ENCODE measurements around the gene PUS10. TPM values are rescaled to one million over a fixed set of nuclear protein-coding genes. Genes with fewer than 3 reads are reported as not detected.

PUS10 gene
- total and polyA plus RNA-seq, 2 experiments from 2014 or later: 6.7 to 7.1 TPM

DNA sequence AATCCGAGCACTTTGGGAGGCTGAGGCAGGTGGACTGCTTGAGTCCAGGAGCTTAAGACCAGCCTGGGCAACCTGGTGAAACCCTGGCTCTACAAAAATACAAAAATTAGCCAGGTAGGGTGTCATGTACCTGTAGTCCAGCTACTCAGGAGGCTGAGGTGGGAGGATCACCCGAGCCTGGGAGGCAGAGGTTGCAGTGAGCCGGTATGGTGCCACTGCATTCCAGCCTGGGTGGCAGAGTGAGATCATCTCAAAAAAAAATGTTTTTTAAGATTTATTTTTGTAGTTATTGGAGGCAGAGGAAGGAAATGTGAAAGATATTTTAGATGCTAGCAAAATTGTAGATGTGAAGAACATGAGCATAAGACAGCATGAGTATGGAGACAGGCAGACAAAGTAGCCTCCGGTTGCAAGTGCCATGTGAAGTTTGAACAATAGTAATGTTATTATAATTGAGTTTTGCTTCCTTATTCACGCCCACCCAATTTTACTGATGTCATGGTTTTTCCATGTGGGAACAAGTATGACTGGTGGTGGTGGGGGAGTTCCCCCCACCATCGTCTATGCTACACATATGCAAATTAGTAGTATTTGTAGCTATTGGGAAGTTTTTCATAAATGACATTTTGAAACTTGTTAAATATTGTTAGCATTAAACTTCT lies 118.7 kb downstream of the PUS10 start:
- Histone ChIP-seq H3K4me1 (ENCODE audit: insufficient read depth) (no peaks in the 10 kb centered on the region), H3K27ac (no peak overlapping the region), H3K4me3 (no peak overlapping the region), H3F3A (ENCODE audit: insufficient read depth) (no peaks in the 10 kb centered on the region), H2AFZ (no peak overlapping the region), H3K79me2 (ENCODE audit: insufficient read depth) (no peaks in the 10 kb centered on the region), H3K36me3 (ENCODE audit: low read depth) (peaks cover 29% of the 10 kb centered on the region; the same call in 1 of the 2 replicates), H3K9me3 (ENCODE audit: low read depth) (no peaks in the 10 kb centered on the region), H3K27me3 (replicated peaks; ENCODE audit: insufficient read depth) (no peaks in the 10 kb centered on the region), H3K4me2 (ENCODE audit: unreplicated experiment) (no peak overlapping the region), H3K9me2 (ENCODE audit: insufficient read depth) (no peaks in the 10 kb centered on the region), H4K20me1 (ENCODE audit: insufficient read depth) (no peaks in the 10 kb centered on the region), H3K9ac (no peak overlapping the region)
- TF ChIP-seq EZH2 (IDR thresholded peaks at IDR 0.05; ENCODE audit: insufficient read depth, poor library complexity, severe bottlenecking) (no peak), EZH2phosphoT487 (IDR thresholded peaks at IDR 0.05; ENCODE audit: insufficient read depth, low read depth) (no peak)
- in situ Hi-C loops (cut with MboI): no loop called here
- no peak for DNase-seq
- 83 to 84% methylated on average over 6 of the region's 6 CpGs for WGBS, 2 experiments (ENCODE audit: low coverage in 1 of 2, low lambda C conversion rate in 2 of 2, missing lambda C conversion rate in 2 of 2)

DNA sequence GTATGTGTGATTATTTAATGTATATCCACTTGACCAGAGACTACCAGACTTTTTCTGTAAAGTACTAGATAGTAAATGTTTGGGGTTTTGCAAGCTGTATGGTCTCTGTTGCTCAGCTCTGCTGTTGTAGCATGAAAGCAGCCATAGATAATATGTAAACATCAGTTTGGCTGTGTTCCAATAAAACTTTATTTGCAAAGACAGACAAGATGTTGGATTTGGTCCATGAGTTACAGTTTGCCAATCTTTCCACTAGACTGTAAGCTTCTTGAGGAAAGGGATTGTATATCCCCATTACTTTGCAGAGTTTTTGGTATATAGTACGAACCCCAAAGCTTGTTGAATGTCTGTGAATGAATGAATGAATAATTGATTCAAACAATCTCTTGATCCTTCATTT lies 119.5 kb downstream of the PUS10 start:
- WGBS, 2 experiments (ENCODE audit: low coverage in 1 of 2, low lambda C conversion rate in 2 of 2, missing lambda C conversion rate in 2 of 2): 100% methylated on average over 1 of the region's 1 CpG
- H3K79me2 ChIP-seq (ENCODE audit: insufficient read depth): no peaks in the 10 kb centered on the region
- no peaks in the 10 kb centered on the region for H3K9me2 ChIP-seq (ENCODE audit: insufficient read depth)
- no peak overlapping the region for H3K4me3 ChIP-seq
- H3K36me3 ChIP-seq (ENCODE audit: low read depth): peaks cover 35% of the 10 kb centered on the region; the same call in 1 of the 2 replicates
- no peak overlapping the region for H2AFZ ChIP-seq
- no peak overlapping the region for H3K4me2 ChIP-seq (ENCODE audit: unreplicated experiment)
- no peaks in the 10 kb centered on the region for H3K4me1 ChIP-seq (ENCODE audit: insufficient read depth)
- no peak overlapping the region for H3K27ac ChIP-seq
- H3K9me3 ChIP-seq (ENCODE audit: low read depth): no peaks in the 10 kb centered on the region
- TF ChIP-seq EZH2 (IDR thresholded peaks at IDR 0.05; ENCODE audit: insufficient read depth, poor library complexity, severe bottlenecking) (no peak), EZH2phosphoT487 (IDR thresholded peaks at IDR 0.05; ENCODE audit: insufficient read depth, low read depth) (no peak)
- DNase-seq: no peak
- no peaks in the 10 kb centered on the region for H3K27me3 ChIP-seq (replicated peaks; ENCODE audit: insufficient read depth)
- H3F3A ChIP-seq (ENCODE audit: insufficient read depth): no peaks in the 10 kb centered on the region
- no peaks in the 10 kb centered on the region for H4K20me1 ChIP-seq (ENCODE audit: insufficient read depth)
- no peak overlapping the region for H3K9ac ChIP-seq
- in situ Hi-C loops (cut with MboI): no loop called here

Small RNAs within 50 kb of the gene (small RNA-seq; reads per million reads assigned to genes)
- not detected for gene RNA5SP95 (ENCODE audit: low read depth, low replicate concordance)
- not detected for gene RNU4-51P (ENCODE audit: low read depth, low replicate concordance)

Other genes with a start within 250 kb of the PUS10 start
- gene REL, start 136.7 kb downstream of the PUS10 start, total RNA-seq (2014; rRNA removed; shearing (Covaris generic)): 2.1 and 3.4 TPM in 2 replicates
- 1.5 and 2.3 TPM in 2 replicates for gene REL, start 136.7 kb downstream of the PUS10 start, polyA plus RNA-seq (2016; fragmentation: Nextera tagmentation; extraction: Ambion mirVana)
- 39.1 and 43.6 TPM in 2 replicates for gene PEX13, start 535 bp downstream of the PUS10 start, total RNA-seq (2014; rRNA removed; shearing (Covaris generic))
- gene PEX13, start 535 bp downstream of the PUS10 start, polyA plus RNA-seq (2016; fragmentation: Nextera tagmentation; extraction: Ambion mirVana): 22.4 and 25.0 TPM in 2 replicates
- 8.5 and 10.1 TPM in 2 replicates for gene SANBR, start 47.6 kb upstream of the PUS10 start, total RNA-seq (2014; rRNA removed; shearing (Covaris generic))
- 6.2 and 8.3 TPM in 2 replicates for gene SANBR, start 47.6 kb upstream of the PUS10 start, polyA plus RNA-seq (2016; fragmentation: Nextera tagmentation; extraction: Ambion mirVana)
- gene C2orf74, start 143.9 kb upstream of the PUS10 start, total RNA-seq (2014; rRNA removed; shearing (Covaris generic)): 2.8 and 7.7 TPM in 2 replicates
- 14.2 and 17.9 TPM in 2 replicates for gene C2orf74, start 143.9 kb upstream of the PUS10 start, polyA plus RNA-seq (2016; fragmentation: Nextera tagmentation; extraction: Ambion mirVana)